H7 (cell line): Measurements from ENCODE around the gene POFUT2. TPM values are rescaled to one million over a fixed set of nuclear protein-coding genes. Genes with fewer than 3 reads are reported as not detected.

Source experiments
- DNase-seq: peaks from one replicate; pipeline ENCODE4 v3.0.0; 2012
- H3K27me3 ChIP-seq: 2 replicates; pipeline ENCODE4 v1.6.0; 2011; ENCODE audit warnings: mild to moderate bottlenecking, low read length; ENCODE audit not compliant: control insufficient read depth, insufficient read depth
- H3K36me3 ChIP-seq: replicated peaks from 2 replicates; pipeline ENCODE4 v1.5.1; 2011; ENCODE audit warnings: low read length; ENCODE audit not compliant: control insufficient read depth, insufficient read depth
- H3K4me3 ChIP-seq: 2 replicates; pipeline ENCODE4 v1.5.1; 2011; ENCODE audit warnings: low read depth, mild to moderate bottlenecking, control low read depth, low read length, moderate library complexity; ENCODE audit not compliant: insufficient read depth
- total RNA-seq: library from RNA; depleted of rRNA; stranded (reverse); fragments of >200 nt; shearing (Covaris generic); gene quantifications from 2 replicates; pipeline ENCODE4 v1.2.3, GENCODE V29; 2014

Gene POFUT2
- total RNA-seq, 1 experiment from 2014 or later, result 25.4 TPM

DNA sequence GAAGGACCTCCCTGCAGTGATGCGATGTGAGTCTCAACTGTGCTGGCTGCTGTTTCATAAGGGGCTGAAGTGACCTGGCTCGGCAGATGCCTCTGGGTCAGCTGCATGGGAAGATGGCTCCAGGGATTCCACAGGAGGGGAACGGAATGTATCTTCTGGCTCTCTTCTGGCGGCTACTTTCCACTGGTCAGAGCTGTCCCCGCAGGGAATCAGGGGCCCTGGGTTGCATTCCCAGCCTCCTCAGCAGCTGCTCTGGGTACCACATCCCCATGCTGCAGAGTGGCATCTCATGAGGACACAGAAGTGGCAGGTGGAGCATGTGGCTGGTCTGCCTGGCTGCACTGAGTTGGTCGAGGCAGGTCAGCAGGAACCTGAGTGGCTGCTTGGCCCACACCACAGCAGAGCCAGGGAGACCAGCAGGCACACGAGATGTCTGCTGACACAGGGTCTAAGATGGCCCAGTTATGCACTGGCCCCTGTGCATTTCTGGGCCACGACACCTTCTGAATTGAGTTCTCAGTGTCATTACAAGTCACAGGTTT lies 42.8 kb downstream of the POFUT2 start:
- no peak overlapping the region for H3K4me3 ChIP-seq
- no peaks in the 10 kb centered on the region for H3K36me3 ChIP-seq
- no peaks in the 10 kb centered on the region for H3K27me3 ChIP-seq
- peak; percentile 26 for DNase-seq

DNA sequence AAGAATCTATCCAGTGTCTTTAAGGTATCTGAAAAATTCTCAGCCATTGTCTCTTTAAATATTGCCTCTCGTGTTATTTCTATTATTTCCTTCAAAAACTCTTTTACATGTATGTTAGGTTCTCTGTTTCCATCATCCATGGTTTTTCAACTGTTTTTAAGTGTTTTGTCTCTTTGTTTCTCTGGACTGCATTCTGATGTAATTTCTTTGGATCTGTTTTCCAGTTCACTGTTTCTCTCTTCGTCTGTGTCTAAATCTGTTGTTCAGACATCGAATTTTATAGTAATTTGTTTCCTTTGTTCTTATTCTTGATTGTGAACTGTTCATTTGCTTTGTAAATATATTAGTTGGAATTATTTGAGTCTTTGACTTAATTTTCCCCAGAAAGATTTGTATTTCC lies 44.1 kb downstream of the POFUT2 start:
- DNase-seq, result no peak
- Histone ChIP-seq H3K27me3 (no peaks in the 10 kb centered on the region), H3K4me3 (no peak overlapping the region), H3K36me3 (no peaks in the 10 kb centered on the region)

DNA sequence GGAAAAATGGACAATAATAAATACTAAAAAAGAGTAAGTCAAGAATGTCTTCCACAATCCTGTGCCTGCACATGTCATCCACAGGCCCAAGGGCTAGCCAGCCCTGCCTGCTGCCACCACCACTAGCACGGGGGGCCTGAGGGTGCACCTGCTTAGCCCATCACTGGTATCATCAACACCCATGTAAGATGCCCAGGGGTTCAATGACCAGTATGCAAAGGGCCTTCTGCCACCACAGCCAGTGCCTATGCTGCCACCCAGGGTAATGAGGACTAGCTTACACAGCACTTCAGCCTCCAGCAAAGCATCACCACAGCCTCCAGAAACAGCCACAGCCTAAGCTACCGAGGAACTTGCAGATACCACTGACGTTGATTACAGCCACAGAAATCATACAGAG lies 46.3 kb downstream of the POFUT2 start:
- H3K36me3 ChIP-seq, result no peaks in the 10 kb centered on the region
- no peaks in the 10 kb centered on the region for H3K27me3 ChIP-seq
- peak; percentile 7 for DNase-seq
- no peak overlapping the region for H3K4me3 ChIP-seq

DNA sequence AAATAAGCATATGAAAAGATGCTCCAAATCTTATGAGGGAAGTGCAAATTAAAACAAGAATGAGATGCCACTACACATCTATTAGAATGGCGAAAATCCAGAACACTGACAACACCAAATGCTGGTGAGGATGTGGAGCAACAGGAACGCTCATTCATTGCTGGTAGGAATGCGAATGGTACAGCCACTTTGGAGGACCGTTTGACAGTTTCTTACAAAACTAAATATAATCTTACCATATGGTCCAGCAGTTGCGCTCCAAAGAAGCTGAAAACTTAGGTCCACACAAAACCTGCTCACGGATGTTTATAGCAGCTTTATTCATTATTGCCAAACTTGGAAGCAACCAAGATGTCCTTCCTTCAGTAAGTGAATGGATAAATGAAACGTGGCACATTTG lies 50.3 kb downstream of the POFUT2 start:
- Histone ChIP-seq H3K4me3 (no peak overlapping the region), H3K27me3 (no peaks in the 10 kb centered on the region), H3K36me3 (no peaks in the 10 kb centered on the region)
- no peak for DNase-seq

DNA sequence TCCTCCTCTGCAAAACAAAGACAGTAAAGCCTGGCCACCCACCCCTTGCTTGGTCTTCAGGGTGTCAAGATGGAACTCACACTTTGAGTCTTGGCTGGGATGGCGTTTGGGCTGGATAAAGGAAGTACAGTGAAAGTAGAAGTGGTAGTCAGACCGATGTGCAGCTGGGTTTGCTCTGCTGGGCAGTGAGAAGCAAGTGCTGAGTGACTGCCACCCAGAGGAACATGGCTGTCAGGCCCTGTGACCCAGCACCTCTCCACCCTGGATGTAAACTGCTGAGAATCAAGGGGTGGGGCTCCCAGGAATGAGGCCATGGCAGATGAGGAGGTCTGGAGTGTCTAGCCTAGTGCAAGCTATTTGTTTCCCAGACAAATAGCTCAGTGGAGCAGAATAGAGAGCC lies 51.2 kb downstream of the POFUT2 start:
- Histone ChIP-seq H3K27me3 (no peaks in the 10 kb centered on the region), H3K36me3 (no peaks in the 10 kb centered on the region), H3K4me3 (no peak overlapping the region)
- peak; percentile 39 for DNase-seq

DNA sequence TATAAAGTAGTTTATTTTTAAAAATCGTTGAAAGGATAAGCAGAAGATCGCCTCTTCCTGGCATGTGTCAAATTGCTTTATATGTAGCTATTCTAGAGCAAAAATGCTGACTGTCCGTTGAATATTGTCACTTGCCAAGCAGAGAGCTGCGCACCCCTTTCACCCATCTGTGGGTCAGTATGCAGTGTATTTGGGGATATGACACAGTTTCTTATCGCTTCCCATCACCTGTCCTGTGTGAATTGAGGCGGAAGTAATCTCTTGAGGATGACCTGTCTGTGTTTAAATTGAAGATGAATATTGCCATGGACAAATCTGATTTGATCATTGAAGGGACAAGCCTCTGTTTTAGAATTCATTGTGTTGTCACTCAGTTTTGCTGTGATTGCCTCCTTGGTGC lies 52.2 kb downstream of the POFUT2 start:
- Histone ChIP-seq H3K36me3 (no peaks in the 10 kb centered on the region), H3K4me3 (no peak overlapping the region), H3K27me3 (no peaks in the 10 kb centered on the region)
- DNase-seq, result peak; percentile 5

- DNase-seq, result peak; percentile 29
- H3K4me3 ChIP-seq, result no peak overlapping the region
- no peaks in the 10 kb centered on the region for H3K27me3 ChIP-seq
- no peaks in the 10 kb centered on the region for H3K36me3 ChIP-seq
These were observed 52.7 kb downstream of the POFUT2 start for GRCh38 chr21:45234965-45235364.

GRCh38 chr21:45234127-45234526 lies 53.6 kb downstream of the POFUT2 start:
- Histone ChIP-seq H3K36me3 (no peaks in the 10 kb centered on the region), H3K27me3 (no peaks in the 10 kb centered on the region), H3K4me3 (no peak overlapping the region)
- peak; percentile 43 for DNase-seq

- no peaks in the 10 kb centered on the region for H3K36me3 ChIP-seq
- H3K4me3 ChIP-seq, result no peak overlapping the region
- DNase-seq, result no peak
- no peaks in the 10 kb centered on the region for H3K27me3 ChIP-seq
These were observed 56.0 kb downstream of the POFUT2 start for GRCh38 chr21:45231705-45232104.

DNA sequence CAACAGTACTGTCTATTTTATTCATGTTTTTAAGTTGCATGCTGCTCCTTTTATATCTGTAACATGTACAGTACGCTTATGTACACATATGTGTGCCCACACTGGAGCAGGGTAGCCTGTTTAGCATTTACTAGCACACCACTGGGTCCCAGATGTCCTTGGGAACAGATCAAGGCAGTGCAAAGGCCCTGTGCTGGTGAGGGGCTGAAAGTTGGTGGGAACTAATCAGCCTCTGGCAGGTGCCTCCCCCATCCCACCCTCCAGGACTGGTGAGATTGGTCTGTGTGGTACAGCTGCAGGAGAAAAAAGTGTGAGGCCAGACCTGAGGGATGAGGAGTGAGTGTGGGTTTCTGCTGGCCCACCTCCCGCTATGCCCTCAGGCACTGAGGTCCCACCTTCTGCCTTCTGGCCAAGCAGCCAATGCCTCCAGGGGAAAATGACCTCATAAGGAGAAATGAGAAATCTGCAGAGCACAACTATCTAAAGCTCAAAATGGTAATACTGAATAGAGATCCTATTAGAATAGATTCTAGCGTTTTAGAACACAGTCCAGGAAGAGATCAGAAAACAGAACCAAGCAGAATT lies 58.9 kb downstream of the POFUT2 start:
- Histone ChIP-seq H3K4me3 (no peak overlapping the region), H3K36me3 (no peaks in the 10 kb centered on the region), H3K27me3 (no peaks in the 10 kb centered on the region)
- peak; percentile 4 for DNase-seq

DNA sequence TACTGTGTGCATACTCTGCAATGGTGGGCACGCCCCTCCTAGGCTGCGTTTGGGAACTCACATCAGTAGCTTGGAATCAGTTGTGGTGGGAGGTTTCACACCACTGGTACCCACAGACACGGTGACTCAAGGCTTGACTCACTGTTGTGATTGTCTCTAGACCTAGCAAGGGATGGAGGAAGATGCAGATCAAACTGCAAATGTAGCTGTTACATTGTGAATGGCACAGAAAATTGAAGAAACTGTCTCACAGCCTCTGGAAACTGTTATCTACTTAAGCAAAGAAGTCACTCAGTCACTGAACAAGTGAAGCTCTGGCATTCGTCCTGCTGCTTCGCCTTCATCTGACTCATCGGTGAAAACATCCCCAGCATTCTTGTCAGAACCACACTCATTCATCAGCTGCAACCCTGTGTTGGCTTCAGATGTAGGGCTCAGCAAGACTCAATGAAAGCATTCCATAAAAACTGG lies 59.5 kb downstream of the POFUT2 start:
- peak; percentile 10 for DNase-seq
- no peaks in the 10 kb centered on the region for H3K27me3 ChIP-seq
- H3K4me3 ChIP-seq, result no peak overlapping the region
- H3K36me3 ChIP-seq, result no peaks in the 10 kb centered on the region

DNA sequence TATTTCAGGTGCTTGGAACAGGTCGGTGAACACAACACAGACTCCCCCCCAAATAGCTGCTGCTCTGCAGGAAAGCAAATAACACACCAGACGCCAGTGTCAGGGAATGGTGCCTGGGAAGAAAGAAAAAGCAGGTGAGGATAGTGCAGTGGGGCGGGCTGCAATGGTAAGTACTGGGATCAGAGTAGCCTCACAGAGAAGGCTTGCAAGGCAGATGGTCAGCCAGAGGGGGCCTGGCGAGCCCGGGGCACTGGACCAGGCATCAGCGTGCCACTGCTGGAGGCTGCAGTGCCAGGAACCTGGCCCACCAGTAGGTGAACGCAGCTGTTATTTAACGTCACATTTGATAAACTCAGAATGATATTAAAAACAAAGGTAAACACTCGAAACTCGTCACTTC lies 60.0 kb downstream of the POFUT2 start:
- DNase-seq, result peak; percentile 58
- no peak overlapping the region for H3K4me3 ChIP-seq
- H3K27me3 ChIP-seq, result no peaks in the 10 kb centered on the region
- H3K36me3 ChIP-seq, result no peaks in the 10 kb centered on the region

DNA sequence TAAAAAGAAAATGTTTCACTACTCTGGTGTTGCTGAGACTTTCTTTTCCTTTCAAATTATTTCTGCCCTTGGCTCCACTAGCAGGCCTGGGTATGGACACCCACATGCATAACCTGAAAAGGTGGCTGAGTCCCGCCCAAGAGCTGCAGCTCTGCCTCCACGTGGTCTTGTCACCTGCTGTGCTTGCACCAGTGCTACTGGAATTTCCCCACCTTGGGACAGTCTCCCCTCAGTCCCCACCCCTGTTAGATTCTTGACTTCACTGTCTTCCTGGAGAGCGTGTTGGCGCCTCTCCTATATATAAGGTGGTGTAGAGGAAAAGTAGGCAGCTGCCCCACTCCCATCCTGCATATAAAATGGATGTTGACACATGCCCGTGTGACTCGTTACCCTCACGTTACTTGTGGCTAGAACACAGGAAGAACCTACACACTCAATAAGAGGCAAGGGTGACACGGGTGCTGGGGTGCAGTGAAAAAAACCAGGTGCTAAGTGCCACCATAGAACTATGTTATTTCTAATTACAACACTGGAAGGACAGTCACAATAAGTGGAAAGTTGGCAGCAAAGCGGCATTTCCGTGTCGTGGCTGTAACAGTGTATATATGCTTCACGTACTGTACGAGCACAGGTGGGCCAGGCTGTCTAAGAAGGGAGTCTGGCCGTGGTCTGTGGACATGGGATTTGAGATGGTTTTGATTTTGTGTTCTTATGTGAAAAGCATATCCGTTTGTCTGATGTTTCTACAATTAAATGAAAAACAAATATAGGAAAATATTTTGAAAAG lies 61.0 kb downstream of the POFUT2 start:
- Histone ChIP-seq H3K27me3 (no peaks in the 10 kb centered on the region), H3K4me3 (no peak overlapping the region), H3K36me3 (no peaks in the 10 kb centered on the region)
- DNase-seq, result peak; percentile 30

- no peak overlapping the region for H3K4me3 ChIP-seq
- H3K36me3 ChIP-seq, result no peaks in the 10 kb centered on the region
- DNase-seq, result peak; percentile 17
- no peaks in the 10 kb centered on the region for H3K27me3 ChIP-seq
These were observed 61.9 kb downstream of the POFUT2 start for GRCh38 chr21:45225741-45226327.
